H1 (cell line): ENCODE results near the gene TP63. TPM values are rescaled to one million over a fixed set of nuclear protein-coding genes. Genes with fewer than 3 reads are reported as not detected.

Source experiments
- CTCF ChIA-PET: fragments of 300-600 bp; sonication (Branson Sonifier 250); formaldehyde crosslinking; loops from one replicate; lab custom pipeline; 2021; ENCODE audit not compliant: partially characterized antibody; lab: Charles Lee
- POLR2A ChIA-PET: fragments of 300-600 bp; sonication (Branson Sonifier 250); formaldehyde crosslinking; loops from one replicate; lab custom pipeline; 2021; ENCODE audit warnings: inconsistent platforms; ENCODE audit not compliant: partially characterized antibody; lab: Charles Lee
- DNase-seq, 2 experiments: peaks; one replicate each; pipeline versions ENCODE4 v3.0.0 to v3.0.0-alpha.2; 2010 to 2022; ENCODE audit warnings: low spot score in 2 of 2, low read depth in 1 of 2, mixed read lengths in 1 of 2
- FAIRE-seq: peaks from 2 replicates; lab custom pipeline; 2011; peaks lifted over from hg19 to GRCh38; lab: Jason Lieb, UNC
- H2AFZ ChIP-seq: 2 replicates; pipeline ENCODE4 v1.8.1; 2012; ENCODE audit warnings: low read length, inconsistent platforms
- H2AK5ac ChIP-seq: 2 replicates; pipeline ENCODE4 v1.6.1; 2013; ENCODE audit warnings: low read depth, low read length
- H2BK120ac ChIP-seq: replicated peaks from 2 replicates; pipeline ENCODE3; 2013; ENCODE audit warnings: low read depth, low read length, inconsistent platforms
- H2BK12ac ChIP-seq: 2 replicates; pipeline ENCODE4 v1.6.1; 2013; ENCODE audit warnings: low read depth, low read length
- H2BK15ac ChIP-seq: 2 replicates; pipeline ENCODE4 v1.6.1; 2013; ENCODE audit warnings: low read length
- H2BK20ac ChIP-seq: 2 replicates; pipeline ENCODE4 v1.6.1; 2013; ENCODE audit warnings: low read length
- H2BK5ac ChIP-seq: 2 replicates; pipeline ENCODE4 v1.6.1; 2013; ENCODE audit warnings: low read depth, low read length
- H3K14ac ChIP-seq: 2 replicates; pipeline ENCODE4 v1.6.1; 2013; ENCODE audit warnings: inconsistent platforms; ENCODE audit not compliant: insufficient read length
- H3K18ac ChIP-seq: 2 replicates; pipeline ENCODE4 v1.6.1; 2013; ENCODE audit warnings: low read length; ENCODE audit errors: extremely low read depth
- H3K23ac ChIP-seq: 2 replicates; pipeline ENCODE4 v1.6.1; 2013; ENCODE audit warnings: inconsistent platforms; ENCODE audit not compliant: insufficient read length
- H3K23me2 ChIP-seq: 2 replicates; pipeline ENCODE4 v1.6.1; 2013; ENCODE audit warnings: low read depth, low read length
- H3K27ac ChIP-seq: 2 replicates; pipeline ENCODE4 v1.6.1; 2011; ENCODE audit warnings: low read depth, low read length, inconsistent platforms
- H3K27me3 ChIP-seq, 4 experiments: replicated peaks in 1 of 4; 1 replicate in 1 of 4; 2 replicates in 3 of 4; pipeline versions ENCODE4 v1.6.1 to v1.8.1; 2011 to 2013; ENCODE audit warnings: low read length in 3 of 4, mild to moderate bottlenecking in 3 of 4, inconsistent platforms in 2 of 4, mixed read lengths in 2 of 4, moderate library complexity in 1 of 4; ENCODE audit not compliant: control insufficient read depth in 3 of 4, insufficient read depth in 3 of 4; ENCODE audit errors: extremely low read depth in 1 of 4
- H3K36me3 ChIP-seq, 4 experiments: 2 replicates each; pipeline versions ENCODE4 v1.6.1 to v1.8.1; 2011 to 2013; ENCODE audit warnings: mild to moderate bottlenecking in 4 of 4, low read length in 3 of 4, moderate library complexity in 2 of 4, control low read depth in 1 of 4, inconsistent platforms in 1 of 4; ENCODE audit not compliant: insufficient read depth in 4 of 4, control insufficient read depth in 2 of 4
- H3K4ac ChIP-seq: replicated peaks from 2 replicates; pipeline ENCODE3; 2013; ENCODE audit warnings: low read length, low read depth, mixed read lengths, inconsistent platforms; ENCODE audit not compliant: insufficient read length
- H3K4me1 ChIP-seq, 4 experiments: replicated peaks in 1 of 4; 1 replicate in 1 of 4; 2 replicates in 3 of 4; pipeline versions ENCODE4 v1.6.1 to v1.8.1; 2011 to 2013; ENCODE audit warnings: low read length in 3 of 4, inconsistent platforms in 2 of 4, mixed read lengths in 1 of 4; ENCODE audit not compliant: insufficient read depth in 4 of 4, control insufficient read depth in 3 of 4
- H3K4me2 ChIP-seq, 2 experiments: 2 replicates each; pipeline versions ENCODE4 v1.6.1 to v1.8.1; 2011 to 2013; ENCODE audit warnings: low read depth in 2 of 2, low read length in 2 of 2, control low read depth in 1 of 2, inconsistent platforms in 1 of 2, mild to moderate bottlenecking in 1 of 2; ENCODE audit not compliant: insufficient read depth in 1 of 2
- H3K4me3 ChIP-seq, 4 experiments: fragments of 200-600, 300-600 bp in 1 of 4; sonication (generic), shearing (Covaris generic), sonication (Bioruptor Twin) in 1 of 4; 2 replicates each; pipeline versions ENCODE4 v1.5.1 to v1.8.1; 2011 to 2016; ENCODE audit warnings: low read length in 4 of 4, low read depth in 3 of 4, control low read depth in 2 of 4, inconsistent platforms in 2 of 4, mild to moderate bottlenecking in 2 of 4, mixed read lengths in 1 of 4, moderate library complexity in 1 of 4; ENCODE audit not compliant: insufficient read depth in 2 of 4; ENCODE audit errors: extremely low read depth in 1 of 4
- H3K56ac ChIP-seq: replicated peaks from 2 replicates; pipeline ENCODE3; 2013; ENCODE audit warnings: low read depth, mild to moderate bottlenecking, mixed read lengths, low read length, inconsistent platforms; ENCODE audit not compliant: insufficient read length
- H3K79me1 ChIP-seq: 2 replicates; pipeline ENCODE4 v1.6.1; 2013; ENCODE audit warnings: low read depth, low read length, control low read depth
- H3K79me2 ChIP-seq, 2 experiments: 2 replicates each; pipeline versions ENCODE4 v1.6.1 to v1.8.1; 2012 to 2013; ENCODE audit warnings: low read length in 2 of 2, mild to moderate bottlenecking in 2 of 2, inconsistent platforms in 1 of 2; ENCODE audit not compliant: insufficient read depth in 2 of 2, control insufficient read depth in 1 of 2
- H3K9ac ChIP-seq, 4 experiments: replicated peaks in 1 of 4; 1 replicate in 1 of 4; 2 replicates in 3 of 4; pipeline versions ENCODE4 v1.6.1 to v1.8.1; 2011 to 2013; ENCODE audit warnings: low read depth in 3 of 4, low read length in 3 of 4, control low read depth in 2 of 4, mild to moderate bottlenecking in 2 of 4, moderate library complexity in 2 of 4, inconsistent platforms in 1 of 4; ENCODE audit errors: extremely low read depth in 1 of 4
- H3K9me3 ChIP-seq, 2 experiments: 2 replicates each; pipeline versions ENCODE4 v1.6.1 to v1.8.1; 2012 to 2013; ENCODE audit warnings: mild to moderate bottlenecking in 2 of 2, moderate library complexity in 2 of 2, control low read depth in 1 of 2, inconsistent platforms in 1 of 2, low read depth in 1 of 2, low read length in 1 of 2, mixed read lengths in 1 of 2; ENCODE audit not compliant: insufficient read depth in 2 of 2
- H4K20me1 ChIP-seq, 2 experiments: replicated peaks in 1 of 2; 2 replicates each; pipeline versions ENCODE3 to v1.8.1; 2011 to 2013; ENCODE audit warnings: inconsistent platforms in 2 of 2, low read length in 2 of 2, mild to moderate bottlenecking in 1 of 2; ENCODE audit not compliant: insufficient read depth in 2 of 2, control insufficient read depth in 1 of 2
- H4K5ac ChIP-seq: 2 replicates; pipeline ENCODE4 v1.6.1; 2013; ENCODE audit warnings: low read length, low read depth, mixed read lengths, inconsistent platforms; ENCODE audit not compliant: insufficient read length
- H4K8ac ChIP-seq: 2 replicates; pipeline ENCODE4 v1.8.0; 2013; ENCODE audit warnings: mild to moderate bottlenecking, moderate library complexity, low read length, inconsistent platforms; ENCODE audit not compliant: insufficient read depth; ENCODE audit errors: extremely low read depth
- H4K91ac ChIP-seq: replicated peaks from 2 replicates; pipeline ENCODE3; 2013; ENCODE audit warnings: low read length, mixed read lengths, inconsistent platforms; ENCODE audit not compliant: insufficient read length
- CBX5 ChIP-seq: fragments of 300-800, 300-1000 bp; sonication (generic); IDR thresholded peaks from 2 replicates; pipeline ENCODE4 v1.7.1; 2016; ENCODE audit warnings: antibody characterized with exemption, low read length, low read depth
- CBX8 ChIP-seq: fragments of 300-800, 300-1000 bp; sonication (generic); IDR thresholded peaks from 2 replicates; pipeline ENCODE4 v1.7.1; 2016; ENCODE audit warnings: low read depth, low read length, borderline replicate concordance
- CHD1 ChIP-seq: IDR thresholded peaks from 2 replicates; pipeline ENCODE4 v1.6.1; 2012; ENCODE audit warnings: low read depth, low read length, improper control_type of control experiment
- CTCF ChIP-seq, 3 experiments: IDR thresholded peaks; 1 replicate in 2 of 3; 2 replicates in 1 of 3; pipeline versions ENCODE4 v1.5.1 to v1.6.1; 2011; ENCODE audit warnings: low read length in 3 of 3, mild to moderate bottlenecking in 3 of 3, inconsistent platforms in 2 of 3, low read depth in 1 of 3, moderate library complexity in 1 of 3; ENCODE audit not compliant: insufficient read depth in 1 of 3; ENCODE audit errors: control extremely low read depth in 1 of 3
- HDAC2 ChIP-seq, 2 experiments: fragments of 300-600 bp in 1 of 2; sonication (generic) in 1 of 2; IDR thresholded peaks; 2 replicates each; pipeline ENCODE4 v1.6.1; 2011 to 2012; ENCODE audit warnings: low read depth in 2 of 2, low read length in 2 of 2, mild to moderate bottlenecking in 2 of 2, moderate library complexity in 2 of 2, borderline replicate concordance in 1 of 2, inconsistent platforms in 1 of 2
- PHF8 ChIP-seq: fragments of 200-600 bp; sonication (generic); conservative IDR thresholded peaks from 2 replicates; pipeline ENCODE4 v1.7.1; 2012; ENCODE audit warnings: low read depth, mild to moderate bottlenecking, inconsistent platforms, low read length, moderate library complexity
- POLR2A ChIP-seq, 2 experiments: IDR thresholded peaks; 1 replicate in 1 of 2; 2 replicates in 1 of 2; pipeline ENCODE4 v1.6.1; 2011; ENCODE audit warnings: low read depth in 2 of 2, low read length in 2 of 2, mild to moderate bottlenecking in 2 of 2; ENCODE audit errors: control extremely low read depth in 1 of 2
- RXRA ChIP-seq: IDR thresholded peaks from 2 replicates; pipeline ENCODE4 v1.6.1; 2011; ENCODE audit warnings: low read depth, mild to moderate bottlenecking, low read length, moderate library complexity; ENCODE audit not compliant: insufficient read depth
- SIN3A ChIP-seq, 2 experiments: IDR thresholded peaks in 1 of 2; conservative IDR thresholded peaks in 1 of 2; 2 replicates each; pipeline ENCODE4 v1.6.1; 2011 to 2012; ENCODE audit warnings: low read length in 2 of 2, improper control_type of control experiment in 1 of 2, low read depth in 1 of 2, mild to moderate bottlenecking in 1 of 2
- SP2 ChIP-seq: IDR thresholded peaks from 2 replicates; pipeline ENCODE4 v1.6.1; 2012; ENCODE audit warnings: mild to moderate bottlenecking, low read length, inconsistent platforms
- TCF12 ChIP-seq: IDR thresholded peaks from 2 replicates; pipeline ENCODE4 v1.6.1; 2011; ENCODE audit warnings: low read depth, mild to moderate bottlenecking, low read length
- ZNF274 ChIP-seq: IDR thresholded peaks from 2 replicates; pipeline ENCODE4 v1.7.0; 2012; ENCODE audit warnings: low read length, borderline replicate concordance; ENCODE audit errors: extremely low read depth
- WGBS, 2 experiments: shearing (Covaris generic) in 1 of 2; methylation state at CpG; one replicate each; pipeline versions ENCODE4 v1.1.6 to v1.1.7; 2013 to 2015; ENCODE audit warnings: low lambda C conversion rate in 2 of 2, mixed read lengths in 2 of 2, inconsistent platforms in 1 of 2, low coverage in 1 of 2, missing lambda C conversion rate in 1 of 2; ENCODE audit not compliant: insufficient replicate concordance in 2 of 2, insufficient coverage in 1 of 2, insufficient read length in 1 of 2; ENCODE audit errors: extremely low coverage in 1 of 2, missing lambda C conversion rate in 1 of 2; 5-methylcytosine and 5-hydroxymethylcytosine counted together
- polyA plus RNA-seq, 7 experiments: library from polyadenylated mRNA; depleted of rRNA in 3 of 7; stranded (reverse) in 5 of 7; unstranded in 2 of 7; fragments of >200 nt in 5 of 7; fragments of 200-250 nt in 2 of 7; gene quantifications; 1 replicate in 5 of 7; 2 replicates in 1 of 7; 4 replicates in 1 of 7; pipeline versions ENCODE4 v1.2.1 to v1.2.3, GENCODE V29; 2011 to 2013; ENCODE audit warnings: missing spikeins in 2 of 7, mixed read lengths in 2 of 7
- total RNA-seq: library from RNA; stranded (reverse); fragmentation: NEBNext Ultra II Directional; extraction: Animal tissue kit (Norgen Biotek cat#: 25700); gene quantifications from 2 replicates; pipeline ENCODE4 v1.2.1, GENCODE V29; 2021

Gene TP63
- total and polyA plus RNA-seq, 2 of the 8 experiments (the other 6 are each of a cell fraction or from before 2014, with no cell fraction given), result not detected

DNA sequence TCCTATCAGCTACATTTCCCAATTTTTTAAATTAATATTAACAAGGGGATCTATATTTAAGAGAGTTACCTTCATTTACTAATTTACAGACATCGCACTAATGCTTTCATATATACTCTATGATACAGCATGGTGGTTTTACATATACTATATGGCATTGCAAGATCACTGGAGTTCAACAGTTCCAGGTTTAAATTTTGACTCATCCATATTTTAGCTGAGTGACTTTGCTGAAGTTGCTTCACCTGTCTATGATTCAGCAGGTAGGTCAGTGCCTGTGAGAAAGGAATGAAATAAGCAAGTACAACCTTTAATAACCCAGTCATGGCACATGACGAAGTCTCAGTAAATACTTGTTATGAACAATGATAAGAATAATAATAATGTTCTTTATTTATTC lies 278.4 kb downstream of the TP63 start:
- no peak overlapping the region for H2BK120ac ChIP-seq
- H3K23ac ChIP-seq, result no peak overlapping the region
- no peaks in the 10 kb centered on the region for H3K27me3 ChIP-seq
- no peak overlapping the region for H3K56ac ChIP-seq
- no peak for FAIRE-seq
- ChIA-PET CTCF (no interaction called here), POLR2A (no interaction called here)
- no peak overlapping the region for H3K9ac ChIP-seq
- no peaks in the 10 kb centered on the region for H3K23me2 ChIP-seq
- H2AFZ ChIP-seq, result no peak overlapping the region
- no peak for DNase-seq
- no peak overlapping the region for H4K5ac ChIP-seq
- H3K36me3 ChIP-seq, result no peaks in the 10 kb centered on the region
- H4K20me1 ChIP-seq, result no peaks in the 10 kb centered on the region
- H2BK12ac ChIP-seq, result no peak overlapping the region
- no peak overlapping the region for H3K18ac ChIP-seq
- H4K91ac ChIP-seq, result no peak overlapping the region
- no peak overlapping the region for H4K8ac ChIP-seq
- no peak overlapping the region for H3K14ac ChIP-seq
- H3K79me2 ChIP-seq, result no peaks in the 10 kb centered on the region
- no peak overlapping the region for H2BK20ac ChIP-seq
- no peak overlapping the region for H3K4me2 ChIP-seq
- H3K27ac ChIP-seq, result no peak overlapping the region
- 93% methylated on average over 2 of the region's 2 CpGs; no CpG with 5 or more reads in 1 of the 2 experiments for WGBS, 2 experiments
- H3K79me1 ChIP-seq, result no peaks in the 10 kb centered on the region
- no peak overlapping the region for H3K4me3 ChIP-seq
- H2BK15ac ChIP-seq, result no peak overlapping the region
- H2AK5ac ChIP-seq, result no peak overlapping the region
- H2BK5ac ChIP-seq, result no peak overlapping the region
- H3K4me1 ChIP-seq, result no peaks in the 10 kb centered on the region
- no peaks in the 10 kb centered on the region for H3K9me3 ChIP-seq
- H3K4ac ChIP-seq, result no peak overlapping the region
- TF ChIP-seq TCF12 (no peak), CBX5 (no peak), SP2 (no peak), CBX8 (no peak), HDAC2 (IDR thresholded peaks at IDR 0.05; ENCODE audit: borderline replicate concordance in 1 of 2, low read depth in 2 of 2, low read length in 2 of 2) (no peak), RXRA (no peak), PHF8 (no peak), CTCF (IDR thresholded peaks at IDR 0.05; ENCODE audit: control extremely low read depth in 1 of 3, insufficient read depth in 1 of 3, low read depth in 1 of 3, low read length in 3 of 3) (no peak), SIN3A (conservative IDR thresholded peaks at IDR 0.05 in 1 of 2, IDR thresholded peaks at IDR 0.05 in 1 of 2; ENCODE audit: low read depth in 1 of 2, low read length in 2 of 2) (no peak), CHD1 (no peak), ZNF274 (no peak), POLR2A (IDR thresholded peaks at IDR 0.05; ENCODE audit: control extremely low read depth in 1 of 2, low read depth in 2 of 2, low read length in 2 of 2) (no peak)
